Occipital lobe (tissue), 2 donors: ENCODE results near the gene NBAS. TPM values are rescaled to one million over a fixed set of nuclear protein-coding genes. Genes with fewer than 3 reads are reported as not detected.

ENCODE experiments used
- DNase-seq: peaks from one replicate; lab custom pipeline; 2025; lab: John Stamatoyannopoulos, UW
- total RNA-seq: library from RNA; depleted of rRNA; stranded (reverse); fragments of >200 nt; gene quantifications from one replicate; pipeline ENCODE4 v1.2.3, GENCODE V29; 2014

NBAS gene
- total RNA-seq, 1 donor from 2014 or later, result 168 TPM

GRCh38 chr2:15591373-15591691, 30.2 kb upstream of the NBAS start:
- no peak for DNase-seq

- DNase-seq, result peak; percentile 38
These were observed 27.3 kb upstream of the NBAS start for GRCh38 chr2:15588329-15588919.

- no peak for DNase-seq
These were observed 23.8 kb upstream of the NBAS start for GRCh38 chr2:15584767-15585469.

GRCh38 chr2:15584316-15584715, 23.2 kb upstream of the NBAS start:
- DNase-seq, result no peak

GRCh38 chr2:15583826-15584225, 22.7 kb upstream of the NBAS start:
- no peak for DNase-seq

GRCh38 chr2:15582710-15583357, 21.7 kb upstream of the NBAS start:
- no peak for DNase-seq

- DNase-seq, result no peak
These were observed 19.3 kb upstream of the NBAS start for GRCh38 chr2:15580451-15580850.

GRCh38 chr2:15579641-15580040, 18.5 kb upstream of the NBAS start:
- DNase-seq, result no peak

GRCh38 chr2:15577071-15577735, 16.1 kb upstream of the NBAS start:
- peak; percentile 70 for DNase-seq

- no peak for DNase-seq
These were observed 10.6 kb upstream of the NBAS start for GRCh38 chr2:15571729-15572128.

GRCh38 chr2:15570104-15570503, 9.0 kb upstream of the NBAS start:
- no peak for DNase-seq

GRCh38 chr2:15568874-15569273, 7.7 kb upstream of the NBAS start:
- DNase-seq, result no peak

GRCh38 chr2:15566912-15567311, 5.8 kb upstream of the NBAS start:
- DNase-seq, result no peak

- DNase-seq, result no peak
These were observed 5.0 kb upstream of the NBAS start for GRCh38 chr2:15565994-15566671.

GRCh38 chr2:15565392-15565791, 4.3 kb upstream of the NBAS start:
- DNase-seq, result no peak

GRCh38 chr2:15563227-15564100, 2.3 kb upstream of the NBAS start:
- no peak for DNase-seq

- DNase-seq, result no peak
These were observed 1.4 kb upstream of the NBAS start for GRCh38 chr2:15562354-15563031.

- DNase-seq, result peak; percentile 21
These were observed 625 bp upstream of the NBAS start for GRCh38 chr2:15561574-15562344.

GRCh38 chr2:15560140-15560987, 770 bp downstream of the NBAS start:
- DNase-seq, result peak; percentile 4
